Large intestine (tissue), 3 donors: ENCODE measurements around the gene NPPA. TPM values are rescaled to one million over a fixed set of nuclear protein-coding genes. Genes with fewer than 3 reads are reported as not detected.

ENCODE experiments used
- DNase-seq, 2 donors: peaks; one replicate each; pipeline versions ENCODE4 v3.0.0 to v3.0.0-alpha.2; 2013
- H3K27ac ChIP-seq: one replicate; pipeline ENCODE4 v1.5.1; 2013; ENCODE audit warnings: low read length
- H3K27me3 ChIP-seq: 2 replicates; pipeline ENCODE4 v1.6.1; 2013; ENCODE audit warnings: low read length; ENCODE audit not compliant: control insufficient read depth, insufficient read depth
- H3K36me3 ChIP-seq: 2 replicates; pipeline ENCODE4 v1.6.1; 2013; ENCODE audit warnings: low read length; ENCODE audit not compliant: control insufficient read depth, insufficient read depth
- H3K4me1 ChIP-seq: one replicate; pipeline ENCODE4 v1.6.1; 2013; ENCODE audit warnings: low read length; ENCODE audit not compliant: control insufficient read depth, insufficient read depth
- H3K4me3 ChIP-seq: one replicate; pipeline ENCODE4 v1.5.1; 2013; ENCODE audit warnings: low read length
- H3K9me3 ChIP-seq: one replicate; pipeline ENCODE4 v1.6.1; 2013; ENCODE audit warnings: mild to moderate bottlenecking, low read depth, low read length, moderate library complexity; ENCODE audit not compliant: control insufficient read depth
- WGBS: methylation state at CpG from one replicate; pipeline ENCODE4 v1.1.5; 2013; ENCODE audit warnings: low lambda C conversion rate; ENCODE audit not compliant: insufficient coverage; 5-methylcytosine and 5-hydroxymethylcytosine counted together
- polyA plus RNA-seq: library from polyadenylated mRNA; unstranded; fragments of 120-200 nt; gene quantifications from one replicate; pipeline ENCODE4 v1.2.1, GENCODE V29; 2013

Gene NPPA
- polyA plus RNA-seq, 1 donor: 1.8 TPM

GRCh38 chr1:11874624-11875023, 27.0 kb upstream of the NPPA start:
- Histone ChIP-seq H3K36me3 (no peaks in the 10 kb centered on the region), H3K9me3 (no peaks in the 10 kb centered on the region), H3K4me1 (no peaks in the 10 kb centered on the region), H3K27me3 (peaks cover 5% of the 10 kb centered on the region), H3K27ac (no peak overlapping the region), H3K4me3 (no peak overlapping the region)
- no peak for DNase-seq
- no CpG with 5 or more reads among the region's 6 CpGs for WGBS

- H3K9me3 ChIP-seq: no peaks in the 10 kb centered on the region
- H3K4me3 ChIP-seq: no peak overlapping the region
- no peak for DNase-seq
- no peaks in the 10 kb centered on the region for H3K36me3 ChIP-seq
- no CpG with 5 or more reads among the region's 10 CpGs for WGBS
- H3K4me1 ChIP-seq: no peaks in the 10 kb centered on the region
- H3K27me3 ChIP-seq: peaks cover 5% of the 10 kb centered on the region
- no peak overlapping the region for H3K27ac ChIP-seq
Observed at GRCh38 chr1:11874258-11874562, 26.6 kb upstream of the NPPA start.

GRCh38 chr1:11873395-11874257, 26.0 kb upstream of the NPPA start:
- H3K27ac ChIP-seq: no peak overlapping the region
- peaks cover 5% of the 10 kb centered on the region for H3K27me3 ChIP-seq
- DNase-seq: no peak
- H3K4me1 ChIP-seq: no peaks in the 10 kb centered on the region
- H3K9me3 ChIP-seq: no peaks in the 10 kb centered on the region
- H3K4me3 ChIP-seq: no peak overlapping the region
- no peaks in the 10 kb centered on the region for H3K36me3 ChIP-seq
- no CpG with 5 or more reads among the region's 14 CpGs for WGBS

- 58% methylated on average over 2 of the region's 7 CpGs for WGBS
- H3K36me3 ChIP-seq: no peaks in the 10 kb centered on the region
- DNase-seq: no peak
- H3K4me3 ChIP-seq: no peak overlapping the region
- H3K9me3 ChIP-seq: no peaks in the 10 kb centered on the region
- H3K27ac ChIP-seq: no peak overlapping the region
- H3K4me1 ChIP-seq: no peaks in the 10 kb centered on the region
- peaks cover 5% of the 10 kb centered on the region for H3K27me3 ChIP-seq
Observed at GRCh38 chr1:11872545-11872944, 25.0 kb upstream of the NPPA start.

GRCh38 chr1:11869650-11870207, 22.1 kb upstream of the NPPA start:
- Histone ChIP-seq H3K4me3 (no peak overlapping the region), H3K36me3 (no peaks in the 10 kb centered on the region), H3K9me3 (no peaks in the 10 kb centered on the region), H3K27me3 (peaks cover 5% of the 10 kb centered on the region), H3K4me1 (no peaks in the 10 kb centered on the region), H3K27ac (no peak overlapping the region)
- WGBS: no CpG with 5 or more reads among the region's 5 CpGs
- DNase-seq: no peak

GRCh38 chr1:11869104-11869503, 21.5 kb upstream of the NPPA start:
- Histone ChIP-seq H3K4me1 (no peaks in the 10 kb centered on the region), H3K9me3 (no peaks in the 10 kb centered on the region), H3K36me3 (no peaks in the 10 kb centered on the region), H3K27ac (no peak overlapping the region), H3K27me3 (peaks cover 2% of the 10 kb centered on the region), H3K4me3 (no peak overlapping the region)
- WGBS: 80% methylated on average over 1 of the region's 3 CpGs
- DNase-seq: no peak

GRCh38 chr1:11868331-11868980, 20.9 kb upstream of the NPPA start:
- WGBS: no CpG with 5 or more reads among the region's 13 CpGs
- no peaks in the 10 kb centered on the region for H3K27me3 ChIP-seq

GRCh38 chr1:11862890-11863289, 15.3 kb upstream of the NPPA start:
- Histone ChIP-seq H3K27me3 (peaks cover 24% of the 10 kb centered on the region), H3K4me1 (no peaks in the 10 kb centered on the region), H3K36me3 (no peaks in the 10 kb centered on the region), H3K9me3 (no peaks in the 10 kb centered on the region), H3K27ac (no peak overlapping the region), H3K4me3 (no peak overlapping the region)
- no peak for DNase-seq
- WGBS: no CpG with 5 or more reads among the region's 6 CpGs

More at GRCh38 chr1:11868331-11868980, 20.9 kb upstream of the NPPA start:
- H3K9me3 ChIP-seq: no peaks in the 10 kb centered on the region
- H3K4me1 ChIP-seq: no peaks in the 10 kb centered on the region
- no peak for DNase-seq
- no peak overlapping the region for H3K27ac ChIP-seq
- H3K4me3 ChIP-seq: no peak overlapping the region
- no peaks in the 10 kb centered on the region for H3K36me3 ChIP-seq

- no peaks in the 10 kb centered on the region for H3K36me3 ChIP-seq
- no peaks in the 10 kb centered on the region for H3K9me3 ChIP-seq
- no peak for DNase-seq
- H3K4me3 ChIP-seq: no peak overlapping the region
- no peaks in the 10 kb centered on the region for H3K4me1 ChIP-seq
- H3K27me3 ChIP-seq: peaks cover 39% of the 10 kb centered on the region
- 80% methylated on average over 1 of the region's 1 CpG for WGBS
- no peak overlapping the region for H3K27ac ChIP-seq
Observed at GRCh38 chr1:11860587-11860986, 13.0 kb upstream of the NPPA start.

- Histone ChIP-seq H3K27ac (no peak overlapping the region), H3K27me3 (peaks cover 39% of the 10 kb centered on the region), H3K36me3 (no peaks in the 10 kb centered on the region), H3K4me3 (no peak overlapping the region), H3K9me3 (no peaks in the 10 kb centered on the region), H3K4me1 (no peaks in the 10 kb centered on the region)
- no peak for DNase-seq
- 67% methylated on average over 1 of the region's 2 CpGs for WGBS
Observed at GRCh38 chr1:11860083-11860482, 12.5 kb upstream of the NPPA start.
